GM12864 (cell line): ENCODE data around the gene FBXO44.

Experiments used
- DNase-seq: peaks from one replicate; pipeline ENCODE4 v3.0.0-alpha.2; 2011; ENCODE audit warnings: low read depth
- H3K4me3 ChIP-seq: 2 replicates; pipeline ENCODE4 v1.5.1; 2011; ENCODE audit warnings: mild to moderate bottlenecking, low read depth, low read length, control low read depth
- CTCF ChIP-seq: IDR thresholded peaks from 2 replicates; pipeline ENCODE4 v1.5.1; 2011; ENCODE audit warnings: low read depth, mild to moderate bottlenecking, moderate library complexity, low read length, control low read depth, inconsistent platforms; ENCODE audit errors: missing control alignments

The FBXO44 gene

GRCh38 chr1:11616766-11617165 lies 37.9 kb upstream of the FBXO44 start:
- DNase-seq: no peak
- no peak for TF ChIP-seq CTCF
- H3K4me3 ChIP-seq: no peak overlapping the region

DNA sequence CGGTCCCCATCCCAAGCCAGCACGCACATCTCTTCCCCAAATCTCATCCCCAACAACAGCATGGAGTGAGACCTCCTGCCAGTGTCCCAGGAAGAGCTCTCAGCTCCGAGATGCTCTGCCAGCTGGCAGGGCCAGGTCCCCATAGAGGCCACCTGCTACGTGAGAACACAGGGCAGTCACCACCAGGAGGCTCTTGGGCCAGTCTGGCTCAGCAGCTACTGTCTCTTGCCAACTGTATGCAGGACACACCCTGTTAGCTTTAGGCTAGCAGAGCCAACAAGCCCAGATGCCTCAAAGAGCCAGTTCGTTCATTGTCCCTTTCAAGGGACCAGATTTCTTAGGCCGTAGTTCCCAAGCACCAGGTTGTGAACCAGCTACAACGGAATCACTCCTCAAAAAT lies 37.4 kb upstream of the FBXO44 start:
- TF ChIP-seq CTCF: no peak
- H3K4me3 ChIP-seq: no peak overlapping the region
- no peak for DNase-seq

GRCh38 chr1:11617741-11618140 lies 36.9 kb upstream of the FBXO44 start:
- TF ChIP-seq CTCF: no peak
- no peak overlapping the region for H3K4me3 ChIP-seq
- no peak for DNase-seq

GRCh38 chr1:11620405-11620804 lies 34.3 kb upstream of the FBXO44 start:
- H3K4me3 ChIP-seq: no peak overlapping the region
- no peak for TF ChIP-seq CTCF
- DNase-seq: no peak

DNA sequence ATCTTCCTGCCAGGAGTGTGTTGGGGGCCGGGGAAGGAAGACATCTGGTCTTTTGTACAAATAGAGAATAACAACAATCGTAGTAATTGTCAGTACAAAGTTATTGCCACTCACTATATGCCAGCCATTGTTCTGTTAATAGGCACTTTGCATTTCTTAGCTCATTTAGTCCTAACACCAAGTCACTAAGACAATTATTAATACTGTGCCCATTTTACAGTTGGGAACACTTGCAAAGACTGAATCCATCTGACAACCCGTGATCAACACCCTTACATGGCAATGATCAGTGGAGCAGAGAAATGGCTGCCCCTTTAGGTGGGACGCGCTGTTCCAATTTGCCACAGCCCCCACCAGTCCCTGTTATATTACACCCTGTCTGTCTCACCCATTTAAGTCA lies 33.8 kb upstream of the FBXO44 start:
- DNase-seq: no peak
- no peak overlapping the region for H3K4me3 ChIP-seq
- no peak for TF ChIP-seq CTCF

DNA sequence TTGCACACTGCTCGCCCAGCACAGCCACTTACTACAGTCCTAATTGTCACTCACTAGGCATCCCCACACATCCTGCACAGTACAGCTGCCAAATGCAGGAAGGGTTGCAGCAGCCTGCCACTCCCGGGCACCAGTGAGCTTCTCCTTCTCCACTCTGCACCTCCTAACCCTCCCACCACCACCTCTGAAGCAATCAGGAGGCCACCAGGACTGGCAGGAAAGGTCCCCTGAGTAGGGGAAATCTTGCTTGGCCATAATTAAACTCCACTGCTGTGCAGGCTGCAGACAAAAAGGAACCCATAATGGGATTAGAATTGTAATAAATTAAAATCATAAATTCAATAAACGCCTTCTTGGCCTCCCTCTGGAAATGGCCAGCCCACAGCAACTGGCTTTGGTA lies 32.3 kb upstream of the FBXO44 start:
- H3K4me3 ChIP-seq: no peak overlapping the region
- TF ChIP-seq CTCF: no peak
- DNase-seq: no peak

GRCh38 chr1:11623702-11624101 lies 31.0 kb upstream of the FBXO44 start:
- no peak for TF ChIP-seq CTCF
- no peak for DNase-seq
- no peak overlapping the region for H3K4me3 ChIP-seq
